Thyroid gland (tissue), 4 donors: ENCODE data around the gene MOGAT2. TPM values are rescaled to one million over a fixed set of nuclear protein-coding genes. Genes with fewer than 3 reads are reported as not detected.
A peak's percentile ranks its signal among the peaks of the same experiment; 100 is the strongest.

ENCODE experiments used
- DNase-seq, 2 donors: peaks; one replicate each; pipeline ENCODE4 v3.0.0-alpha.2; 2019
- H3K27ac ChIP-seq, 3 donors: fragments of 200-600 bp; sonication (generic); 1 replicate in 2 of 3; 2 replicates in 1 of 3; pipeline ENCODE4 v1.5.1; 2016 to 2019; ENCODE audit warnings: mild to moderate bottlenecking in 1 of 3, moderate library complexity in 1 of 3
- H3K27me3 ChIP-seq: fragments of 200-600 bp; sonication (generic); one replicate; pipeline ENCODE4 v1.5.1; 2019
- H3K36me3 ChIP-seq, 2 donors: fragments of 200-600 bp; sonication (generic); one replicate each; pipeline ENCODE4 v1.5.1; 2016 to 2019
- H3K4me1 ChIP-seq, 2 donors: fragments of 200-600 bp; sonication (generic); one replicate each; pipeline ENCODE4 v1.5.1; 2017 to 2019
- H3K4me3 ChIP-seq, 3 donors: fragments of 200-600 bp; sonication (generic); replicated peaks in 1 of 3; 1 replicate in 2 of 3; 2 replicates in 1 of 3; pipeline ENCODE4 v1.5.1; 2016; ENCODE audit warnings: mild to moderate bottlenecking in 1 of 3
- H3K9me3 ChIP-seq: fragments of 200-600 bp; sonication (generic); one replicate; pipeline ENCODE4 v1.5.1; 2017
- CTCF ChIP-seq, 6 experiments: fragments of 200-600 bp in 3 of 6; fragments of 450-650 bp in 3 of 6; sonication (generic) in 3 of 6; IDR thresholded peaks; one replicate each; pipeline ENCODE4 v1.5.1; 2016 to 2019; ENCODE audit warnings: antibody characterized with exemption in 6 of 6, mild to moderate bottlenecking in 2 of 6, inconsistent platforms in 1 of 6, moderate library complexity in 1 of 6
- POLR2A ChIP-seq, 2 donors: fragments of 450-650 bp; IDR thresholded peaks; one replicate each; pipeline ENCODE4 v1.6.1; 2017; ENCODE audit warnings: antibody characterized with exemption in 2 of 2, mild to moderate bottlenecking in 2 of 2, moderate library complexity in 1 of 2
- WGBS, 2 donors: methylation state at CpG; one replicate each; pipeline ENCODE4 v1.1.5; 2017; 5-methylcytosine and 5-hydroxymethylcytosine counted together
- intact Hi-C: fragments of 100-400 bp; cut with DNase I; formaldehyde crosslinking; loops from one replicate; pipeline ENCODE4 v1.15.1; 2023
- total RNA-seq, 4 donors: library from RNA; depleted of rRNA; stranded (reverse); fragments of >200 nt; gene quantifications; one replicate each; pipeline ENCODE4 v1.2.3, GENCODE V29; 2016

The MOGAT2 gene
- total RNA-seq, 4 donors from 2014 or later, result 1.0 TPM; not detected in 3

GRCh38 chr11:75768112-75768908, 50.7 kb downstream of the MOGAT2 start, which contains the start of gene DGAT2:
Gene DGAT2 (plus strand): TSS chr11:75768778. CDS start chr11:75768992, 214 bp downstream.
- peak within 1 kb of the TSS in 2 of 3 donors; percentile 37 to 44 for H3K27ac ChIP-seq
- no peaks in the 10 kb centered on the region for H3K27me3 ChIP-seq
- H3K4me1 ChIP-seq, result peaks cover 15 to 53% of the 10 kb centered on the region in 2 donors
- 5 to 26% methylated on average over 7 to 27 of the region's 66 CpGs for WGBS, 2 donors
- DNase-seq, result peak; percentile 82 to 84
- intact Hi-C loops, result loop anchor here (10.0 kb wide), 1 partner anchor 224 kb away; no protein-coding TSS in a partner anchor
- TF ChIP-seq CTCF (IDR thresholded peaks at IDR 0.05) (peak in 3 of 6 experiments; percentile 25 to 39 (median 32)), POLR2A (IDR thresholded peaks at IDR 0.05) (peak in 1 of 2 donors; percentile 66)
- no peaks in the 10 kb centered on the region for H3K9me3 ChIP-seq
- no peaks in the 10 kb centered on the region for H3K36me3 ChIP-seq
- peak within 1 kb of the TSS; percentile 11 to 37 (median 19) for H3K4me3 ChIP-seq

DNA sequence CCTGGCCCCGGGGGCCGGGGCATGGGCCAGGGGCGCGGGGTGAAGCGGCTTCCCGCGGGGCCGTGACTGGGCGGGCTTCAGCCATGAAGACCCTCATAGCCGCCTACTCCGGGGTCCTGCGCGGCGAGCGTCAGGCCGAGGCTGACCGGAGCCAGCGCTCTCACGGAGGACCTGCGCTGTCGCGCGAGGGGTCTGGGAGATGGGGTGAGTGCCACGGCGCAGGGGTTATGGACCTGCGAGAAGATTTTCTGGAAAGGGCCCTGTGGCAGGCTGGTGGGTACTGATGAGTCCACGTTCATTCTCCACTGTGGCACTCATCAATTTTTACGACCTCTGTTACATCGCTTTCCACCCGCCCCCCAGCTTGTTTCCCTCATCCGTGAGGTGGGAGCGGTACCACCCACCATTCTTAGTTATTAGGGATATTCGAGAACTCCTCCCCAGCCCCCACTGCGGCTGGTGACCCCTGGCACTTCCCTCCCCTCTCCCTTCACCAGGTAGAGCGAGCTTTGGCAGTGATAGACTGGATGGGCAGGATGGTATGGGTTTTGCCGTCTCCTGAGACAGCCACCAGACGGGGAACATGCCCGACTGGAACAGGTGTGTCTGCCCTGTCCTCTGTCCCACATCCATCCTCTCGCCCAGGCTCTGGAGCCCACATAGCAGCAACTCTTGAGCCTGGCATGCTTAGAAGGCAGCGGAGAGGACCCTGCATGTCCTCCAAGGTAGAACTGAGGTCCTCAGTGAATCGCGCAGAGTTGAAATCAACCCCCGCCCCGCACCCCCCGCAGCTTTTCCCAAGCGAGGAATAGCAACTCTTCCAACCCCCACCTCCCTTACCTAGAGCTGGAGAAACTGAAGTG, 51.5 kb downstream of the MOGAT2 start:
- peak overlapping the region; percentile 11 to 37 (median 19) for H3K4me3 ChIP-seq
- peak overlapping the region in 1 of 3 donors; percentile 44 for H3K27ac ChIP-seq
- intact Hi-C loops, result loop anchor here (10.0 kb wide), 1 partner anchor 224 kb away; no protein-coding TSS in a partner anchor
- TF ChIP-seq POLR2A (IDR thresholded peaks at IDR 0.05), result no peak
- TF ChIP-seq CTCF (IDR thresholded peaks at IDR 0.05), result no peak
- no peaks in the 10 kb centered on the region for H3K9me3 ChIP-seq
- H3K36me3 ChIP-seq, result no peaks in the 10 kb centered on the region
- DNase-seq, result peak; percentile 14 to 15
- H3K4me1 ChIP-seq, result peaks cover 7 to 45% of the 10 kb centered on the region in 2 donors
- 30 to 31% methylated on average over 14 to 24 of the region's 46 CpGs for WGBS, 2 donors
- H3K27me3 ChIP-seq, result no peaks in the 10 kb centered on the region

- no peak overlapping the region for H3K4me3 ChIP-seq
- TF ChIP-seq CTCF (IDR thresholded peaks at IDR 0.05) (no peak), POLR2A (IDR thresholded peaks at IDR 0.05) (no peak)
- intact Hi-C loops, result no loop called here
- WGBS, 2 donors, result 84 to 88% methylated on average over 5 of the region's 5 CpGs
- no peaks in the 10 kb centered on the region for H3K9me3 ChIP-seq
- H3K4me1 ChIP-seq, result peaks cover 7 to 36% of the 10 kb centered on the region in 2 donors
- no peaks in the 10 kb centered on the region for H3K27me3 ChIP-seq
- H3K36me3 ChIP-seq, result no peaks in the 10 kb centered on the region
- no peak for DNase-seq
- H3K27ac ChIP-seq, result no peak overlapping the region
Observed at GRCh38 chr11:75770102-75770501, 52.5 kb downstream of the MOGAT2 start.

- TF ChIP-seq CTCF (IDR thresholded peaks at IDR 0.05) (no peak), POLR2A (IDR thresholded peaks at IDR 0.05) (no peak)
- no peak overlapping the region for H3K27ac ChIP-seq
- peak; percentile 78 to 84 for DNase-seq
- no peaks in the 10 kb centered on the region for H3K36me3 ChIP-seq
- no peaks in the 10 kb centered on the region for H3K27me3 ChIP-seq
- no peaks in the 10 kb centered on the region for H3K9me3 ChIP-seq
- intact Hi-C loops, result no loop called here
- H3K4me1 ChIP-seq, result peaks cover 7 to 31% of the 10 kb centered on the region in 2 donors
- H3K4me3 ChIP-seq, result no peak overlapping the region
- WGBS, 2 donors, result 57 to 62% methylated on average over 5 to 6 of the region's 6 CpGs
Observed at GRCh38 chr11:75771646-75772410, 54.2 kb downstream of the MOGAT2 start.
